Measurements from ENCODE around the gene RNH1.

GRCh38 chr11:473415-473814 is 33.6 kb downstream of the RNH1 start:
- TF ChIP-seq REST (IDR thresholded peaks at IDR 0.05; ENCODE audit: borderline replicate concordance) (no peak), RAD21 (conservative IDR thresholded peaks at IDR 0.05) (no peak), SMC3 (conservative IDR thresholded peaks at IDR 0.05; ENCODE audit: poor library complexity) (no peak), POLR2AphosphoS5 (IDR thresholded peaks at IDR 0.05) (no peak), EZH2 (IDR thresholded peaks at IDR 0.05; ENCODE audit: borderline replicate concordance, insufficient read depth, low read length, poor library complexity, severe bottlenecking) (no peak), TAF1 (IDR thresholded peaks at IDR 0.05; ENCODE audit: low read depth) (no peak), CTCF (IDR thresholded peaks at IDR 0.05; ENCODE audit: poor library complexity, severe bottlenecking) (no peak), EP300 (conservative IDR thresholded peaks at IDR 0.05; ENCODE audit: poor library complexity, severe bottlenecking) (no peak), MXI1 (conservative IDR thresholded peaks at IDR 0.05; ENCODE audit: poor library complexity, severe bottlenecking) (no peak)

All from neural cell (in vitro differentiated cells).